Germinal center (tissue), 1 donor: ENCODE data around the gene STUM.

ENCODE experiments used
- DNase-seq: peaks from one replicate; pipeline ENCODE4 v3.0.0; 2012; ENCODE audit warnings: mixed read lengths, low spot score

The STUM gene

GRCh38 chr1:226640321-226641136 is 92.0 kb downstream of the STUM start:
- peak; percentile 43 for DNase-seq

GRCh38 chr1:226641671-226642231 is 93.2 kb downstream of the STUM start:
- DNase-seq: no peak

GRCh38 chr1:226642421-226642820 is 93.9 kb downstream of the STUM start:
- DNase-seq: no peak

GRCh38 chr1:226643177-226643576 is 94.6 kb downstream of the STUM start:
- peak; percentile 57 for DNase-seq

- peak; percentile 86 for DNase-seq
Measured at GRCh38 chr1:226643611-226644540, 95.3 kb downstream of the STUM start.

- DNase-seq: no peak
Measured at GRCh38 chr1:226644541-226645176, 96.1 kb downstream of the STUM start.

- DNase-seq: no peak
Measured at GRCh38 chr1:226645279-226645976, 96.9 kb downstream of the STUM start.

GRCh38 chr1:226646026-226646869 is 97.7 kb downstream of the STUM start:
- DNase-seq: no peak

GRCh38 chr1:226646870-226647449 is 98.4 kb downstream of the STUM start:
- DNase-seq: no peak

- no peak for DNase-seq
Measured at GRCh38 chr1:226647719-226648118, 99.2 kb downstream of the STUM start.

- no peak for DNase-seq
Measured at GRCh38 chr1:226648421-226648820, 99.9 kb downstream of the STUM start.

- no peak for DNase-seq
Measured at GRCh38 chr1:226649244-226649643, 100.7 kb downstream of the STUM start.

GRCh38 chr1:226649780-226650179 is 101.2 kb downstream of the STUM start:
- DNase-seq: no peak

GRCh38 chr1:226650236-226650841 is 101.8 kb downstream of the STUM start:
- DNase-seq: no peak

GRCh38 chr1:226651041-226651731 is 102.6 kb downstream of the STUM start:
- DNase-seq: no peak

- no peak for DNase-seq
Measured at GRCh38 chr1:226651732-226652105, 103.2 kb downstream of the STUM start.

- no peak for DNase-seq
Measured at GRCh38 chr1:226652613-226653012, 104.0 kb downstream of the STUM start.

- no peak for DNase-seq
Measured at GRCh38 chr1:226653311-226653921, 104.9 kb downstream of the STUM start.
